Astrocyte of the cerebellum (primary cell): Measurements from ENCODE around the gene IL2.

Experiments used
- DNase-seq: peaks from one replicate; pipeline ENCODE4 v3.0.0-alpha.2; 2011; ENCODE audit warnings: low read depth
- H3K4me3 ChIP-seq: 2 replicates; pipeline ENCODE4 v1.5.1; 2011; ENCODE audit warnings: mild to moderate bottlenecking, low read depth, low read length, moderate library complexity
- CTCF ChIP-seq: IDR thresholded peaks from 2 replicates; pipeline ENCODE4 v1.5.1; 2012; ENCODE audit warnings: low read length, low read depth, moderate library complexity, mild to moderate bottlenecking; ENCODE audit errors: missing control alignments
- in situ Hi-C: cut with HindIII; loops from 2 replicates; pipeline ENCODE4 v1.10.0; 2017; ENCODE audit warnings: low sequenced_read_pairs

Gene IL2

GRCh38 chr4:122412547-122412946 is 44.0 kb downstream of the IL2 start:
- in situ Hi-C loops = no loop called here
- no peak for DNase-seq
- H3K4me3 ChIP-seq = no peak overlapping the region
- TF ChIP-seq CTCF = no peak

- in situ Hi-C loops = no loop called here
- DNase-seq = no peak
- no peak for TF ChIP-seq CTCF
- no peak overlapping the region for H3K4me3 ChIP-seq
Measured at GRCh38 chr4:122403861-122404260, 52.7 kb downstream of the IL2 start.
